Testis (tissue), 2 donors: ENCODE results near the gene EPB41L2.

Source experiments
- CTCF ChIP-seq, 3 experiments: fragments of 450-650 bp in 2 of 3; fragments of 200-600 bp in 1 of 3; sonication (generic) in 1 of 3; IDR thresholded peaks; one replicate each; pipeline ENCODE4 v1.5.1; 2016 to 2019; ENCODE audit warnings: antibody characterized with exemption in 3 of 3, mild to moderate bottlenecking in 2 of 3, moderate library complexity in 1 of 3
- POLR2A ChIP-seq: fragments of 450-650 bp; IDR thresholded peaks from one replicate; pipeline ENCODE4 v1.6.1; 2017; ENCODE audit warnings: antibody characterized with exemption, mild to moderate bottlenecking, moderate library complexity

GRCh38 chr6:130859161-130859867, 203.7 kb downstream of the EPB41L2 start:
- no peak for TF ChIP-seq CTCF (IDR thresholded peaks at IDR 0.05)
- TF ChIP-seq POLR2A: no peak
